GM12878 (cell line): ENCODE measurements around the gene ZNF214. TPM values are rescaled to one million over a fixed set of nuclear protein-coding genes. Genes with fewer than 3 reads are reported as not detected.

Source experiments
- ATAC-seq: fragments of 200-7000 bp; cut with Tn5 transposase; 3 replicates; pipeline ENCODE4 v1.9.1; 2020; ENCODE audit warnings: mild to moderate bottlenecking, moderate library complexity
- BruUV-seq: library from RNA; stranded (reverse); fragments of 400-500 nt; replicated peaks from 2 replicates; lab custom pipeline; 2021; lab: Mats Ljungman, UMichigan
- CTCF ChIA-PET: fragments of 300-600 bp; sonication (Branson Sonifier 250); formaldehyde crosslinking; extraction: SDS; loops from one replicate; lab custom pipeline; 2021; ENCODE audit warnings: inconsistent platforms; lab: Yijun Ruan, JAX
- POLR2A ChIA-PET: fragments of 350-600 bp; formaldehyde crosslinking; extraction: SDS; loops from one replicate; lab custom pipeline; 2021; ENCODE audit warnings: inconsistent platforms; lab: Charles Lee
- RAD21 ChIA-PET: fragments of 300-600 bp; sonication (Branson Sonifier 250); formaldehyde crosslinking; loops from one replicate; lab custom pipeline; 2023; ENCODE audit warnings: antibody characterized with exemption; ENCODE audit not compliant: unreplicated experiment; lab: Charles Lee
- SMC1A ChIA-PET: fragments of 300-600 bp; sonication (Branson Sonifier 250); formaldehyde crosslinking; loops from one replicate; lab custom pipeline; 2023; ENCODE audit not compliant: unreplicated experiment, uncharacterized antibody; lab: Charles Lee
- DNase-seq: peaks from one replicate; pipeline ENCODE4 v3.0.0-alpha.2; 2011; ENCODE audit warnings: low read depth, low spot score
- FAIRE-seq: peaks from 3 replicates; lab custom pipeline; 2011; peaks lifted over from hg19 to GRCh38; lab: Jason Lieb, UNC
- H2AFZ ChIP-seq: 2 replicates; pipeline ENCODE4 v1.6.0; 2011; ENCODE audit warnings: low read depth, low read length, control low read depth; ENCODE audit not compliant: control insufficient read depth
- H3K27ac ChIP-seq: 2 replicates; pipeline ENCODE4 v1.5.1; 2011; ENCODE audit warnings: control low read depth; ENCODE audit not compliant: control insufficient read depth, insufficient read depth
- H3K27me3 ChIP-seq, 2 experiments: replicated peaks in 1 of 2; 2 replicates each; pipeline versions ENCODE4 v1.6.0 to v1.6.1; 2011; ENCODE audit warnings: low read length in 1 of 2; ENCODE audit not compliant: control insufficient read depth in 2 of 2, insufficient read depth in 2 of 2
- H3K36me3 ChIP-seq, 2 experiments: 2 replicates each; pipeline ENCODE4 v1.5.1; 2011; ENCODE audit warnings: low read length in 1 of 2; ENCODE audit not compliant: control insufficient read depth in 2 of 2, insufficient read depth in 2 of 2
- H3K4me1 ChIP-seq: 2 replicates; pipeline ENCODE4 v1.6.1; 2011; ENCODE audit warnings: mild to moderate bottlenecking, low read length, moderate library complexity, mixed read lengths; ENCODE audit not compliant: control insufficient read depth, insufficient read depth
- H3K4me2 ChIP-seq: 2 replicates; pipeline ENCODE4 v1.6.0; 2011; ENCODE audit warnings: control low read depth; ENCODE audit not compliant: control insufficient read depth, insufficient read depth
- H3K4me3 ChIP-seq: fragments of 200-600 bp; sonication (generic); 2 replicates; pipeline ENCODE4 v1.5.1; 2016
- H3K79me2 ChIP-seq: 2 replicates; pipeline ENCODE4 v1.6.0; 2011; ENCODE audit warnings: low read length; ENCODE audit not compliant: control insufficient read depth, insufficient read depth
- H3K9ac ChIP-seq: 2 replicates; pipeline ENCODE4 v1.8.0; 2011; ENCODE audit warnings: low read length, control low read depth, mixed read lengths; ENCODE audit not compliant: control insufficient read depth, insufficient read depth
- H3K9me3 ChIP-seq: replicated peaks from 3 replicates; pipeline ENCODE4 v1.5.1; 2011; ENCODE audit warnings: mild to moderate bottlenecking, low read length; ENCODE audit not compliant: control insufficient read depth, insufficient read depth
- H4K20me1 ChIP-seq: 2 replicates; pipeline ENCODE4 v1.6.0; 2011; ENCODE audit not compliant: control insufficient read depth, insufficient read depth
- ASH2L ChIP-seq: fragments of 300-600, 200-600 bp; sonication (generic); IDR thresholded peaks from 2 replicates; pipeline ENCODE4 v1.6.1; 2017; ENCODE audit warnings: low read depth, mild to moderate bottlenecking, borderline replicate concordance
- CHD4 ChIP-seq: fragments of 200-600 bp; sonication (generic); IDR thresholded peaks from 2 replicates; pipeline ENCODE4 v1.6.1; 2016; ENCODE audit warnings: mild to moderate bottlenecking
- HCFC1 ChIP-seq: fragments of 150-350 bp; IDR thresholded peaks from 2 replicates; pipeline ENCODE4 v1.6.1; 2014; ENCODE audit warnings: low read length
- KAT2A ChIP-seq: conservative IDR thresholded peaks from 2 replicates; pipeline ENCODE4 v1.6.1; 2011; ENCODE audit warnings: low read depth, low read length; ENCODE audit not compliant: control insufficient read depth
- MEF2A ChIP-seq: IDR thresholded peaks from 2 replicates; pipeline ENCODE4 v1.6.1; 2011; ENCODE audit warnings: low read depth, mild to moderate bottlenecking, low read length, moderate library complexity; ENCODE audit not compliant: insufficient read depth
- NBN ChIP-seq: fragments of 450-650 bp; IDR thresholded peaks from 2 replicates; pipeline ENCODE4 v1.6.1; 2016
- NFYA ChIP-seq: IDR thresholded peaks from 2 replicates; pipeline ENCODE4 v1.6.1; 2011; ENCODE audit warnings: low read depth, mild to moderate bottlenecking, low read length, improper control_type of control experiment, borderline replicate concordance
- RFX5 ChIP-seq: IDR thresholded peaks from 2 replicates; pipeline ENCODE4 v1.6.1; 2011; ENCODE audit warnings: low read depth, low read length, improper control_type of control experiment
- SMAD1 ChIP-seq: fragments of 450-650 bp; IDR thresholded peaks from 2 replicates; pipeline ENCODE4 v1.6.1; 2018; ENCODE audit warnings: mild to moderate bottlenecking, low read depth; ENCODE audit not compliant: partially characterized antibody
- SPI1 ChIP-seq: IDR thresholded peaks from 2 replicates; pipeline ENCODE4 v1.6.1; 2011; ENCODE audit warnings: low read depth, mild to moderate bottlenecking, low read length, moderate library complexity, borderline replicate concordance; ENCODE audit not compliant: insufficient read depth
- STAT3 ChIP-seq: IDR thresholded peaks from 2 replicates; pipeline ENCODE4 v1.6.1; 2011; ENCODE audit warnings: low read depth, low read length, improper control_type of control experiment
- USF1 ChIP-seq: IDR thresholded peaks from 2 replicates; pipeline ENCODE4 v1.6.1; 2011; ENCODE audit warnings: borderline replicate concordance, low read depth, mild to moderate bottlenecking, moderate library complexity, mixed read lengths, low read length; ENCODE audit not compliant: insufficient read depth; ENCODE audit errors: extremely low read length
- YBX1 ChIP-seq: fragments of 450-650 bp; IDR thresholded peaks from 2 replicates; pipeline ENCODE4 v1.6.1; 2016; ENCODE audit warnings: antibody characterized with exemption
- ZNF24 ChIP-seq: fragments of 450-650 bp; IDR thresholded peaks from 2 replicates; pipeline ENCODE4 v1.6.1; 2017; ENCODE audit warnings: antibody characterized with exemption, mild to moderate bottlenecking
- ZNF592 ChIP-seq: fragments of 450-650 bp; IDR thresholded peaks from 2 replicates; pipeline ENCODE4 v1.6.1; 2017; ENCODE audit warnings: mild to moderate bottlenecking, moderate library complexity
- ZZZ3 ChIP-seq: IDR thresholded peaks from 2 replicates; pipeline ENCODE4 v1.6.1; 2011; ENCODE audit warnings: low read depth; ENCODE audit not compliant: control insufficient read depth, insufficient read length
- WGBS: methylation state at CpG from one replicate; pipeline ENCODE4 v1.1.6; 2016; ENCODE audit warnings: low lambda C conversion rate; ENCODE audit not compliant: insufficient replicate concordance, insufficient coverage; ENCODE audit errors: missing lambda C conversion rate; 5-methylcytosine and 5-hydroxymethylcytosine counted together
- in situ Hi-C: fragments of 300-500 bp; cut with MboI; formaldehyde crosslinking; loops from 9 replicates; pipeline ENCODE4 v1.14.3; 2018; ENCODE audit warnings: mixed read lengths
- intact Hi-C: fragments of 100-400 bp; cut with micrococcal nuclease; formaldehyde crosslinking; loops from one replicate; pipeline ENCODE4 v1.14.2; 2022; ENCODE audit not compliant: unreplicated experiment
- polyA plus RNA-seq, 11 experiments: library from polyadenylated mRNA; depleted of rRNA in 4 of 11; unstranded in 6 of 11; stranded (reverse) in 5 of 11; fragments of >200 nt; fragmentation: Nextera tagmentation in 4 of 11; fragmentation: Illumina TruSeq in 1 of 11; extraction: Ambion mirVana in 4 of 11; extraction: Trizol in 1 of 11; gene quantifications; 1 replicate in 1 of 11; 2 replicates in 10 of 11; pipeline versions ENCODE4 v1.2.1 to v1.2.3, GENCODE V29; 2011 to 2016; ENCODE audit warnings: inconsistent platforms in 2 of 11, missing spikeins in 2 of 11, low read depth in 1 of 11
- total RNA-seq, 4 experiments: library from RNA; depleted of rRNA in 3 of 4; stranded (reverse); fragments of >200 nt in 3 of 4; fragmentation: Illumina TruSeq in 1 of 4; extraction: Trizol in 1 of 4; gene quantifications; 2 replicates each; pipeline versions ENCODE4 v1.2.1 to v1.2.3, GENCODE V29; 2013 to 2021
- TF ChIP-seq, protein P1 (sequence below): IDR thresholded peaks from 2 replicates; pipeline ENCODE4 v1.6.1; 2011; ENCODE audit warnings: mild to moderate bottlenecking, low read depth, low read length, moderate library complexity; ENCODE audit not compliant: insufficient replicate concordance
- TF ChIP-seq, protein P2 (sequence below): IDR thresholded peaks from 2 replicates; pipeline ENCODE4 v1.6.1; 2012; ENCODE audit warnings: low read depth, low read length, improper control_type of control experiment

Gene ZNF214
- total and polyA plus RNA-seq, 10 of the 15 experiments (the other 5 are each of a cell fraction or from before 2014, with no cell fraction given): 0.18 TPM; not detected in 9

DNA sequence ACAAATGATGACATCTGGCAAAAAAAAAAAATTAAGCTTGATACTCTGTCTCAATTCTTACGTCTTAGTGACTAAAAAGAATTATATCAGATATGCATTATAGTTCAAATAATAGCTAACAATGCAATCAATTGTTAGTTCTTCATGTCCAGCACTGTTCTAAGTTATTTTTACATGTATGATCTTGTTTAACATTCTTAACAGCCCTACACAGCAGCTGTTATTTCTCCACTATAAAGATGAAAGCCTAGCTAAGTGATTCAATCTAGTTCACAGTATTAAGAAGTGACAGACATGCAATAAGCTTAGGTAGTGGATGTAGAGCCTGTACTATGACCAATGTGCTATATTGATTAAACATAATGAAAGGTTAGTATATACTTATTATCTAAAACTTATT, 4.1 kb downstream of the ZNF214 start (continued):
- TF ChIP-seq ZNF592 (no peak), NBN (no peak), RFX5 (no peak), ZZZ3 (no peak)
- TF ChIP-seq, protein P1, sequence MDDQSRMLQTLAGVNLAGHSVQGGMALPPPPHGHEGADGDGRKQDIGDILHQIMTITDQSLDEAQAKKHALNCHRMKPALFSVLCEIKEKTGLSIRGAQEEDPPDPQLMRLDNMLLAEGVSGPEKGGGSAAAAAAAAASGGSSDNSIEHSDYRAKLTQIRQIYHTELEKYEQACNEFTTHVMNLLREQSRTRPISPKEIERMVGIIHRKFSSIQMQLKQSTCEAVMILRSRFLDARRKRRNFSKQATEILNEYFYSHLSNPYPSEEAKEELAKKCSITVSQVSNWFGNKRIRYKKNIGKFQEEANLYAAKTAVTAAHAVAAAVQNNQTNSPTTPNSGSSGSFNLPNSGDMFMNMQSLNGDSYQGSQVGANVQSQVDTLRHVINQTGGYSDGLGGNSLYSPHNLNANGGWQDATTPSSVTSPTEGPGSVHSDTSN: no peak

DNA sequence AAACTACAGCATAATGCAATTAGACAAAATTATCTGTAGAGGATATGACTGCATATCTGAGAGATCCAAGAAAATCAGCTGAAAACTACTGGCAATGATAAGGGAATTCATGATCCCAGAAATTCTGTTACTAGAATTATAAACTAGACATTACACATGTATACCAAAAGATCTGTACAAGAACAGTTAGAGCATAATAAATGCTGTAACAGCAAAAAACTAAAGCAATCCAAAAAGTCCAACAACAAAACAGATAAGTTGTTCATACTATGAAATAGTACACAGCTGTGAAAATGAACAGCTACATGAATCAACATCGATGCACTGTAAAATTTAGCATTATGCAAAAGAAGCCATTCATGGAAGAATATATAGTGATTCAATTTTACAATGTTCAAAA, 6.0 kb downstream of the ZNF214 start:
- FAIRE-seq (no peak), DNase-seq (no peak), ATAC-seq (no peak)
- H4K20me1 ChIP-seq: no peaks in the 10 kb centered on the region
- no peaks in the 10 kb centered on the region for H3K4me1 ChIP-seq
- H3K27ac ChIP-seq: no peak overlapping the region
- ChIA-PET RAD21 (no interaction called here), SMC1A (no interaction called here), POLR2A (no interaction called here), CTCF (no interaction called here)
- intact Hi-C loops: no loop called here
- no peak overlapping the region for H2AFZ ChIP-seq
- H3K9ac ChIP-seq: no peak overlapping the region
- no peak overlapping the region for H3K4me3 ChIP-seq
- H3K36me3 ChIP-seq: no peaks in the 10 kb centered on the region
- no peaks in the 10 kb centered on the region for H3K9me3 ChIP-seq
- in situ Hi-C loops: no loop called here
- H3K4me2 ChIP-seq: no peak overlapping the region
- no peaks in the 10 kb centered on the region for H3K27me3 ChIP-seq
- WGBS: 38% methylated on average over 1 of the region's 1 CpG
- BruUV-seq: no TSS peak
- H3K79me2 ChIP-seq: no peaks in the 10 kb centered on the region
- TF ChIP-seq USF1 (no peak), KAT2A (no peak), YBX1 (no peak), STAT3 (no peak), SMAD1 (no peak), ASH2L (no peak), NFYA (no peak), CHD4 (no peak), ZNF24 (no peak), SPI1 (no peak), MEF2A (no peak), HCFC1 (no peak)
- TF ChIP-seq, protein P2, sequence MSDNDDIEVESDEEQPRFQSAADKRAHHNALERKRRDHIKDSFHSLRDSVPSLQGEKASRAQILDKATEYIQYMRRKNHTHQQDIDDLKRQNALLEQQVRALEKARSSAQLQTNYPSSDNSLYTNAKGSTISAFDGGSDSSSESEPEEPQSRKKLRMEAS: no peak
